H1 (cell line): Measurements from ENCODE around the gene COBLL1. TPM values are rescaled to one million over a fixed set of nuclear protein-coding genes. Genes with fewer than 3 reads are reported as not detected.

Source experiments
- ATF3 ChIP-seq: IDR thresholded peaks from 2 replicates; pipeline ENCODE4 v1.6.1; 2011; ENCODE audit warnings: low read depth, mild to moderate bottlenecking, low read length; ENCODE audit not compliant: insufficient read depth
- SAP30 ChIP-seq: fragments of 300-600 bp; sonication (generic); IDR thresholded peaks from 2 replicates; pipeline ENCODE4 v1.7.1; 2012; ENCODE audit warnings: low read length, moderate library complexity, mild to moderate bottlenecking, inconsistent platforms; ENCODE audit not compliant: insufficient read depth, insufficient replicate concordance
- polyA plus RNA-seq, 7 experiments: library from polyadenylated mRNA; depleted of rRNA in 3 of 7; stranded (reverse) in 5 of 7; unstranded in 2 of 7; fragments of >200 nt in 5 of 7; fragments of 200-250 nt in 2 of 7; gene quantifications; 1 replicate in 5 of 7; 2 replicates in 1 of 7; 4 replicates in 1 of 7; pipeline versions ENCODE4 v1.2.1 to v1.2.3, GENCODE V29; 2011 to 2013; ENCODE audit warnings: missing spikeins in 2 of 7, mixed read lengths in 2 of 7
- total RNA-seq: library from RNA; stranded (reverse); fragmentation: NEBNext Ultra II Directional; extraction: Animal tissue kit (Norgen Biotek cat#: 25700); gene quantifications from 2 replicates; pipeline ENCODE4 v1.2.1, GENCODE V29; 2021

The COBLL1 gene
- total and polyA plus RNA-seq, 2 of the 8 experiments (the other 6 are each of a cell fraction or from before 2014, with no cell fraction given): 2.2 to 6.2 TPM

- TF ChIP-seq ATF3 (no peak), SAP30 (no peak)
Measured at GRCh38 chr2:164706522-164706921, 135.1 kb downstream of the COBLL1 start (continued).
